Activated CD8-positive, alpha-beta memory T cell treated with anti-CD3 and anti-CD28 coated beads for 1 hour (primary cell): ENCODE results near the gene SH2D3A.
"Not testable (repeated sequence)": the region's sequence is repeated elsewhere in the genome, so short reads cannot be mapped to it uniquely, and the experiment has no call there.

Experiments
- DNase-seq, 2 donors: peaks; one replicate each; pipeline ENCODE4 v3.0.0-alpha.2; 2020; ENCODE audit warnings: low read depth in 1 of 2; ENCODE audit errors: extremely low read depth in 1 of 2

The SH2D3A gene

GRCh38 chr19:6710273-6711077 is 56.8 kb downstream of the SH2D3A start:
- no peak for DNase-seq

GRCh38 chr19:6709549-6709948 is 57.7 kb downstream of the SH2D3A start:
- no peak for DNase-seq

DNA sequence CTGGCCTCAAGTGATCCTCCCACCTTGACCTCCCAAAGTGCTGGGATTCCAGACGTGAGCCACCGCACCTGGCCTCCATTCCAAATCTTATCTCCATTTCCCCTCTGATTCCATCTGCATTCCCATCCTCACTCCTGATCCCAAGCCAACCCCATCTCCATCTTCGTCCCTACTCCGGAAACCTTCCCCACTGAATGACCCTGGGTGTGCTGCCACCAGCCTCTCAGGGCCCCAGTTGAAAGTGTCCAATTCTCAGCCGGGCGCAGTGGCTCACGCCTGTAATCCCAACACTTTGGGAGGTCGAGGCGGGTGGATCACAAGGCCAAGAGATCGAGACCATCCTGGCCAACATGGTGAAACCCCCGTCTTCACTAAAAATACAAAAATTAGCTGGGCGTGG is 58.3 kb downstream of the SH2D3A start:
- DNase-seq, result not testable (repeated sequence)

GRCh38 chr19:6708346-6708745 is 58.9 kb downstream of the SH2D3A start:
- no peak for DNase-seq

- no peak for DNase-seq
Observed at GRCh38 chr19:6707658-6708018, 59.6 kb downstream of the SH2D3A start.

- DNase-seq, result no peak
Observed at GRCh38 chr19:6707011-6707657, 60.1 kb downstream of the SH2D3A start.

DNA sequence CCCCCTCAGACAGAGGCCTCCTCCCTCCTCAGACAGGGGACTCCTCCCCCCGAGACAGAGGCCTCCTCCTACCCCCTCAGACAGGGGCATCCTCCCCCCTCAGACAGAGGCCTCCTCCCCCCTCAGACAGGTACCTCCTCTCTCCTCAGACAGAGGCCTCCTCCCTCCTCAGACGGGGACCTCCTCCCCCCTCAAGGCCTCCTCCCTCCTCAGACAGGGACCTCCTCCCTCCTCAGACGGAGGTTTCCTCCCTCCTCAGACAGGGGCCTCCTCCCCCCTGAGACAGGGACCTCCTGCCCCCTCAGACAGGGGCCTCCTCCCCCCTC is 60.6 kb downstream of the SH2D3A start:
- DNase-seq, result no peak

- DNase-seq, result no peak
Observed at GRCh38 chr19:6705931-6706632, 61.2 kb downstream of the SH2D3A start.
